GM23248 (cell line): ENCODE measurements around the gene TTC23L.

ENCODE experiments used
- EZH2 ChIP-seq: fragments of 200-600 bp; sonication (generic); IDR thresholded peaks from 2 replicates; pipeline ENCODE4 v1.6.1; 2018; ENCODE audit warnings: antibody characterized with exemption, mild to moderate bottlenecking; ENCODE audit not compliant: insufficient read depth, poor library complexity, severe bottlenecking
- EZH2phosphoT487 ChIP-seq: fragments of 200-600 bp; sonication (generic); IDR thresholded peaks from 2 replicates; pipeline ENCODE4 v1.6.1; 2018; ENCODE audit warnings: antibody characterized with exemption, moderate library complexity, mild to moderate bottlenecking, low read depth; ENCODE audit not compliant: insufficient read depth

DNA sequence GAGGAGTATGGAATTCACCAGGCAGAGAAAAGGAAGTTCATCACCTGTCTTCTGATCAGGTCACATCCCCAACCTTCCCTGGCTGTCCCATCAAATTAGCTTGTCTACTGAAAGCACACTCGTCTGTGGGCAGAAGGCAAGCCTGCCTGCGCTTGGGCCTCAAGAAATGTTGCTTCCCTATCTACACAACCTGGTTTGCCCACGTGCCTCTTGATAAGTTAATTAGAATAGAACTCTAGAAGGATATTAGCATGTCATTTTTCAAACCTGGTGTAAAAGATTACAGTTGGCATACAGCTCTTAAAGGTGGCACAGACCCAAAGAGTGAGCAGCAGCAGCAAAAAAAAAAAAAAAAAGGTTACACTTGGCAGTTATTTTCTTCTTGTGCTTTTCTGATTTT, 5.1 kb downstream of the TTC23L start:
- TF ChIP-seq EZH2 (no peak), EZH2phosphoT487 (no peak)
